HG02642 (cell line): ENCODE results near the gene ANK3.
A peak's percentile ranks its signal among the peaks of the same experiment; 100 is the strongest.

Experiments used
- ATAC-seq: cut with Tn5 transposase; IDR thresholded peaks from one replicate; pipeline ENCODE4 v1.9.1; 2021; ENCODE audit warnings: mild to moderate bottlenecking; ENCODE audit not compliant: unreplicated experiment, poor library complexity

ANK3 gene

DNA sequence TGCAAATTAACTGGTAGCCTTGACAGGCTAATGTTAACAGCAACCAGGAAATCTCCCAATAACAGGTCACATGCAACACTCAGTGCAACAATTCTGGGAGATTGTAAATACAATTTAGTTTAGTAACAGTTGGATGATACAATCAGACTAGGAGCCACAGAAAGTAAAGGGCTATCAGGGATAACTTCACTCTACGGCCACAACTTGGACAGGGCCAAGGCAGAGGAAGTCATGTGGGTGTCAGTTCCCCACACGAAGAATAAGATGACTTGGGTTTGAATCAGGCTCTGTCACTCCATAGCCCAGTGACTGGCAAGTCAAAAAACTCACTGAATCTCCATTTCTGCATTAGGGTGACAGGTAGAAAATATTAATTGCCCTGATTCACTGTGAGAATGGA, 266.0 kb downstream of the ANK3 start:
- ATAC-seq, result no peak

DNA sequence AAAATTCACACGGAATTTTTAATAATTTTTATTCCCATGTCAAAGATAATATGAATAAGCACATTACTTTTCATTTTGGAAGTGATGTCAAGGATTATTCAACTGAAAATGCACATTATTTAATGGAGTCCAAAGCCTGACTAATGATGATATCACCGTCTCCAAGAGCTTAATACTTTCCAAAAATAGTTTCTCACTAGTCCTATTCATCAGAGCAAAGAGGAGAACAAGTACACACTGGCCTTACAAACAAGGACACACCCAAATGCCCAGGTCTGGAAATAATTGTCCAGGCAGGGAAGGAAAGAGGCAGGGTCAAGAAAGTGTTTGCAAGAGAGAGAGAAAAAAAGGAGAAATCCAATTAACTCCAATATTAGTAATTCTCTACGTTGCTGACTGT, 266.5 kb downstream of the ANK3 start:
- no peak for ATAC-seq

DNA sequence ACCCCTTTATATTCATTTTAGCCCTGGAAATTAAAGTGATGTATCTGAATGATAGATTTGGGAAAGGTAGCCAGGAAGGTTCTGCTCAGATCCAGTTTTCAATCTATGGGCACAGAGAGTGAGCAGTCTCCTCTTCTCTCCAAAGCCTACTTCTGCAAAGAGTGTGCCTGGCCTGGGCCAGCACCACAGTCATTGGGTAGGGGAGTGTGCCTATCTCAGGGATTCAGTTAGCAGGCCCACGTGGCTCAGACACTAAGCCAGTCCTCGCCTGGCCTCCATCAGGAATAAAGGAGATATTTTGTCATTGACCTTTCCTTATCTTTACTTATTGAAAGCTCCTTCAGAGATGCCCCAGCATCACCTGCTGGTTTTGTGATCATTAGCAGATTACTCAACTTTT, 267.5 kb downstream of the ANK3 start:
- ATAC-seq, result no peak

DNA sequence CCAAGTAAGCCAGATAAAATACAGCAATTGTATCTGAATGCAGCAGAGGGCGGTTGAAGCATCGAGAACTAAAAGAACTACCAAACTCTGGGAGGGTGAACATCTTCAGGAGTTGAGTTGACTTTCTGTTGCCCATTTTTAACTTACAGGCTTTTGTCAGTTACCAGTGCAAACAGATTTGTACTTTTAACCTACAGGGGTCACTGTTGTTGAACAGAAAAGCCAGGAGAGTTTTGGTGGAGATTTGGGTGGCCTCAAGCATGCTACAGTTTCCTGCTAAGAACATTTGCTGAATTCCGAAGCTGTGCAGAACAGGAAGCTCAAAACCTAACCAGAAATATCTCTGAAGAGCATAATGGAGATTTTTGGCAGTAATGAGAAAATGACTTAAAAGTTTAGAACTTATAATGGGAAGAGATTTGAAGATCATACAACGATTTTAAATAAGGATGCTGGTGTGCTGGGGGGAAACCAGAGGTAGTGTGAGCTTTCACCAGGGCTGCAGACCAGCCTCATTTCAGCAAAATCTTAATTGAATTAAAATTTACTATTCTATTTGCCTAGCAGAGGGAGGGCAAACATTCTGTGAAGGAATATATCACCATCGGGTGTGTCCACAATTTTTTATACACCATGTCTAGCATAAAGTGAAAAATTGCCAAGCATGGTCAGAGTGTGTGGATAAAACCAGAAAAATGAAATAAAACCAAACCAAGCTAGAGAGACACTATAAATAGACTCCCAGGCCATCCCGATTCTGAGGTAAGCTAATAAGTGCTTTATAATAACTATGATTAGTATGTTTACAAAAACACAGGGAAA, 274.7 kb downstream of the ANK3 start:
- ATAC-seq, result peak; percentile 69

DNA sequence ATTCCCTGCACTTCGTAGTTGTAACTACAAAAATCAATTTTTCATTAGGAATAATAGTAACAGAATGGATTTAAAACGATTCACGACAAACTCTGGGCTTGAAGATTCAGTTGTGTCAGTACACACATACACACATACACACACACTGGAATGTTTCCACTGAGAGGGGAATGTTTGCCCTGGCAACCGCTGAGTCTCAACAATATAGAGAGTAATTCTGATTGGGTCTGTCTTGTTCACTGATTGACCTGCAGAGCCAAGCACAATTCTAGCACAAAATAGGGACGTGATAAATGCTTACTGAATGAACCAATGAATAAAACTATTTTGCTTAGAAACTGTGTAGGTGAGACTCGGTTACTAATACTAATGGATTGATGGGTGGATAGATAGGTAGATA, 278.9 kb downstream of the ANK3 start:
- ATAC-seq, result no peak

DNA sequence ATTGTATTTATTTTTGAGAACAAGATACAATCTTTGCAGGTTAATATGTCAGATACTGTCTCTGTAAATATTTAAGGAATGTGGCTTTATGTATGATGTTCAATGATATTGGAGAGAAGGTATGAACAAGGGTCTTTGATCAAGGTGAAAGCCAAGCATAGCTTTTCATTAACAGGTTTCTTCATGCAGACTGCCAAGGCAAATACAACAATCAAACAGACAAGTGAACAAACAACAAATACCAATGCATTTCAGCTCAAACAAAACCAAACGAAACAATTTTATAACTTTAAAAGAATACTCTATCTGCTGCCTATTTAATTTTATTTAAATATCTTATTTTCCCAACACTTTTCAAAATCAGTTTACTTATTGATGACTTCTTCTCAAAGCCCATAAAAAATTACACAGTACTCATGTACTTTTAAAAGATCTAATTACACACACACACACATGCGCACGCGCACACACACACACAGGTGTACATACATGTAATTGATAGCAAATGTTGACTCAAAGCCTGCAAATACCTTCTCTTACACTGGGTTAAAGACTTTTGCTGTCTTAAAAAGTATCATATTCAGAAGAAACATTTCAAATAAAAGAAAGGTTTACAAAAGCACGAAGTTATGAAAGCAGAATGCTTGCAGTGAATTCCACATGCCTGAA, 282.2 kb downstream of the ANK3 start:
- no peak for ATAC-seq

DNA sequence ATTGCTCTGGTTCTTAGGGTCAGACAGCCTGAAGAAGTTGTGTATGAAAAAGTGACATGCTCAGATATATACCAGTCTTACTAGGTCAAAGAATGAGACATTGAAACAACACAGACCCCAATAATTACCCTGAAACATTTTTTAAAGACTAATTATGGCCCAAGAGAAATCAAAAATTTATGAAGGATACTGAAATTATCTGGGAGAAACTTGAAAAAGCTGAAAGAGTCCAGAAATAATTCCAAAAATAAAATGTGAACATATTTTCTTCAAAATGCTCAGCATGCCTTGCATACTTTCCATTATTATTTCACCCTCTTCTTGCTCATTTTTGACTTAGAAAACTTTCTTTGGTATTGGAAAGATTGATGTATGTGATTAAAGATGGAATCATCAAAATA, 284.4 kb downstream of the ANK3 start:
- no peak for ATAC-seq

DNA sequence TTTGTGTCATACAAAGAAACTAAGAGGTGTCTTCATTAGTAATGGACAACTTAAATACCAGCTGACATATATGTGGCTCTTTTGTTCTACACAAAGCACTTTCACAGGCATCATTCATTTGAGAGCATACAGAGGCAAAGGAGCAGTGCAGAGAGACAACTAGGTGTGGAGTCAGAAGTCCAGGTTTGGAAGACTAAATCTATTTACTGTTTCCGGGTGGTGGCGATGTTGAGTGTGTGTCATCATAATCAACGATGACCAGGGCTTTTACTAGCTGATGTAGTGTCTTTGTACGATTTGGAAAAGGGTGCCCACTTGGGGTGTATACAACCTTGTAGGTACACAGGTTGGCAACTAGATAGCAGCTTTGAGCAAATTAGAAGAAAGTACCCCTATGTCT, 287.9 kb downstream of the ANK3 start:
- ATAC-seq, result no peak

DNA sequence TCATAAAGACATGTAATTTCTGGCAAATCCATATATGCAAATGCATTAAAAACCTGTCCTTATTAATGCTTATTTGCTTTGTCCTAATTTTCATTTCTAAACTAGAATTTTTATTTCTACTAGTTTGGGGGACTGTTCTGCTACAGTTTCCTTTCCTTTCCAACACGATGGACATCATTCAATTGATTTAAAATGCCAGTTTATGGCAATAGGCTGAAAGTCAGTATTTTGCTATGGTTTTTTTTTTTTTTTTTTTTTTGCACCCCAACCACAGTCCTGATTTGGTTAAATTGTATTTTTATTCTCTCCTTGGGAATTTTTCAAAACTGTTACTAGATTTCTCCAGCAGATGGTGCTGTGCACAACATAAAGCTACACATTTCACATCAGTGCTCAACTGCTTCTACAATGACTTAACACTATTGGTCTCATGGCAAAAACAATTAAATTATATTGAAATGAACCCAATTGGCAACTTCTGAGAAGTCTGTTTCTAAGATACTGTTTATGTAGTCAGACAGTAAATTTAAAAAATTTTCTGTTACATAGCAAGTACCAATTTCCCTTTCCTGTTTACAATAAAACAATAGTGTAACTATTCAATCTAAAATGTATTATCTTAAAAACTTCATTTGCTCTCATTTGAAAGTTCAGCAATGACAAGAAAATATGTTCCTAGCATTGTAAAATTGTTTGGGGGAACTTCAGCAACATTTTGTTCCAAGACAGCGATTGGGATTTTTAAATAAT, 289.5 kb downstream of the ANK3 start:
- peak; percentile 47 for ATAC-seq

DNA sequence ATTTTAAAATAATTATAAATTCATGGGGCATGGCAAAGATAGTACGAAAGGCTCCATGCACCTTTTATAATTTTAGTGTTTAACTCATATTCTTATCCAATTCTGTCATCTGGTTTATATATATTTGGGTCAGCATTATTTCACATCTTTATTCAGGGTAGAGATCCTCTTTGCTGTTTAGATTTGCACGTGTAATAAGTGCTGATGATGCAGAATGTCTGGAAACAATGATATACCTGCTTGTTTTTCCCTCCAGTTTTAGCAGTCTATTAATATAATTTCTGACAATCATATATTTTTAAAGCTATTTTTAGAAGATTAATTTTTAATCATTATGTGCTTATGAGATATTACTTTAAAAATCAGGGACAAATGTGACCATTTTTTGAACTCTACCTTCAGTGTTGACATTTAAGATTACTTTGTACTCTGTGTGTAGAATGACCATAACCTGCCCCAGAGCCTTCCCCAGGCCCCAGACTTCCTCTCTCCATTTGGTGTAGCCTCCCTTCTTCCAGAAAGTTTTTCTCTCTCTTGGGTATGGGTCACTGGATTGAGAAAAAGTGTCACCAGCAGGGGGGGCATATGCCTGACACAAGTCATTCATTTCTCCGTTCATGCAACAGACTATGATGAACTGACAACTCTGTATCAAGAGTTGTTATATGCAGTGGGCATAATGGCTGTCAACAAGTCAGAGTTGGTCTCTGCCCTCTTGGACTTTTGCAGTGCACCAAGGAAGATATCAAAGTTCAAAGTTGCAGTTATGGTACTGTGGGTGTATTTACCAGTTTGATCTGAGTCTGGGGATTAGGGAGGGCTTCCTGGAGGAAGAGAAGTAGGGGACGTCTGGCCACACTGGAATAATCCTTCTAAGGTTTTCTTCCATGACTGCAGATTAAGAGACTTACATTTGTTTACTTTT, 290.7 kb downstream of the ANK3 start:
- no peak for ATAC-seq

DNA sequence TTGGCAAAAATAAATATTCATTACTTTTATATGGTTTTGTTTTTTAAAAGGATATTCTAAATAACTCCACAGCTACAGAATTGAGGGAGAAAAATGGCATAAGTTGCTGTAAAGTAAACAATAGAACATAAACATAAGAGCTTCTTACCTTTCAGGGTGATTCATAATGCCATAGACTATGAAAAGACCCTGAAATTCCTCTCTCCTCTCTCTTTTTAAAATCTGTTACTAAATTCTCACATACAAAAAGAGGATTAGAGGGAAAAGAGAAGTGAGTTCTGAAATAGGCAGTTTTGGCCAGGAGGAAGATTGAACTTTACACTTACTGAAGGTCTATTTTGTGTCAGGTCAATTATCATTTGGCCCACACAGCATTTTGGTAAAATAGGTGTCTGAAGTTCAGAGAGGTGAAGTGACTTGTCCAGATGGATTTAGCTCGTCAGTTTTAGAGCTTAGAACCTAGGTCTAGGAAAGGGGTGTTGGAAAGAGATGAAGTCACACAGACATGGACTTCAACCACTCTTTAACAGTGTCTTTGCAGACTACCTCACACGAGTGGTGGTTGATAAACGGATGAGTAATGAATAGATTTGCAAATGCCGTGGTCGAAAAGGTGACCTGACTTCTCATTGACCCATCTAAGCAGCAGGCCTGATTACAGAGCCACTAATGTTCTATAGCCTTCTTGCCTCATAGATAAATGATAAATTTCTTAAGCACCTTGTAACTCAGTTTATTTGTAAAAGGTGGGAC, 292.7 kb downstream of the ANK3 start:
- peak; percentile 79 for ATAC-seq

DNA sequence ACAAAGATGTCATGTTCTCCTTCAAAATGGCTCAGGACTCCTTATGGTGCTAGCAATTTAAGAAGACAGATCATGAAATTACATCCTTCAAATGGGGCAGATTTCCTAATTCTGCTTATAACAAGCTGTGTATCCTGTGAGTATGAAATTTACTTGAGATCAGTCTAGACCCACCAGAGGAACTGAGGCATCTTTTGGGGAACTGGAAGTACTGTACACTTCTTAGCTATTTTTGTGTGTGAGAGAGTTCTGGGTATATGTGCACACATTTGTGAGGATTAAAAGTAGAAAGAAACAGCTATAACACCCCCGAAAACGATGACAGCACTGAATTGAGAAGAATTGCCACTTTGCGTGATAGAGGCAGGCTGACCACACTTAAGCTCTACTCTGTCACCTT, 296.4 kb downstream of the ANK3 start:
- no peak for ATAC-seq

DNA sequence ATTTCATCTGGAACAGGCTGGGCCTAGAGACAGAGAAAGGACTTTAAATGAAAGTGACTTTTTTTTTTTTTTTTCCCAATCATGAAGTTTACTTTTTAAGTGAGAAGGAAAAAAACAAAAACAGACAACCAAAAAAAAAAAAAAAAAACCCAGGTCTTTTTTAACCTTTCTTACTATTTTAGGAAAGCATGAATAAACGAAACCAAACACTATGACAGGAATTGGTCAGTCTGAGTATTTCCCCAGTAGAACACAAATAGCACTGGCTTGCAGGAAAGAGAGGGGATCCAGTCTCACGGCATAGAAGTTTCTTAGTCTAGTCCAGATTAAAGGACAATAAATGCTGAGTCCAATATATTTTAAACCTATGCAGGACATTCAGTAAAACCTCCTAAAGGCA, 302.8 kb downstream of the ANK3 start:
- peak; percentile 79 for ATAC-seq

DNA sequence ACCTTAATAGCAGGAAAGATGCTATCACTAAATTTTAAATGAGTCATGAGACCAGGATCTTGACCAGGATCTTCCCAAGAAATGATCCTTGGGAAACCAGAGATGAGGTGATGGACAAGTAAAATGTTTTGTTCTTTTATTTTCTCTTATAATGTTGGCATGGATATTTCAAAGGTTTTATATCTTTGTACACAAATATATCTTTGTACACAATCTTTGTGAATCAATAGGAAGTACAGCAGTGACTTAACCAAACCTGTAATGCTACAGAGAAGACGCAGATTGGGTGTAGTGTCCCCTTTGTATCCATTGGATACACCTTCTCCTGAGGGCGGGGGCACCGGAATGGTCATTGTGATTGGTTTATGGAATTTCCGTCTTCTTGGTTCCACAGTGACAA, 303.3 kb downstream of the ANK3 start:
- ATAC-seq, result peak; percentile 19

DNA sequence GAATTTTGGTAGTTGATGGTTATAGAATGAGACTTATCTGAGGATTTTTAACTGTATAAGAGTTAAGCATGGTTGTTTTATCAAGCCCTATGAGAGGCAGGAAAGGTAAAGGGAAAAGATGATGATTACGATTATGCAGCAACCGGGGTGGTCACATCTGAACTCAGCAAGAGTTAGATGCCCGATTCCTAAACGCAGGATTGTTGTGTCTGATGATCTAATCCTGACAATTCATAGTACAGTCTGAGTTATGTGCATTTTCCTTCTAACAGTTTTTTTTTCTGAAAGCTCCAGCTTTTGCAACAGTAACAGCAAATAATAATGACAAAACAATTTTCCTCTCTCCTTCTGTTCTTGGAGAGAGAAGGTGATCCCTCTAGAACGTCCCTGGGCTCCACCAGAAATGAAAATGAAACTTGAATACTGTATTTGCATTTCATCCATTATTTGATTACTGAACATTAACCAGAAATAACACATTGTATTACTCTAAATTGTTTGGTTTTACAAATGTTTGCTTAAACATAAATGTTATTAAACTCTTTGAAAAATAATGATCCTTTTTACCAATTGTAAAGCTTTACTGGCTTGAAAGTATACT, 306.8 kb downstream of the ANK3 start:
- ATAC-seq, result no peak

DNA sequence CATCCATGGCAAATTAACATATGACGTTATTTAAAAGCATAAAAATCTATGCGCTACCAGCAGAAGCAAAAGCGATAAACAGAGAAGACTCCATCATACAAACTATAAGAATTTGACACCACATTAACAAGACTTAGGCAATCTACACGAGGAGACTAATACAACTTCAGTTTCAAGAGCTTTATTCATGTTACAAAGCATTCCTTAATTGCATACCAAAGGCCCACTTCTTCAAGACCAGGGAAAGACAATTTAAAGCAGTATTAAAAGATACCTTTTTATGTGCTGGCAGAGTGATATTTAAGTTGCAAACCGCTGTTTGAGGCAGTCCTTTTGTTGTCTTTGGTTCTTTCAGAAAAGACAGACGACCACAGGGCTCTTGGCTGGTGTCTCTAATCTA, 307.3 kb downstream of the ANK3 start:
- ATAC-seq, result no peak

DNA sequence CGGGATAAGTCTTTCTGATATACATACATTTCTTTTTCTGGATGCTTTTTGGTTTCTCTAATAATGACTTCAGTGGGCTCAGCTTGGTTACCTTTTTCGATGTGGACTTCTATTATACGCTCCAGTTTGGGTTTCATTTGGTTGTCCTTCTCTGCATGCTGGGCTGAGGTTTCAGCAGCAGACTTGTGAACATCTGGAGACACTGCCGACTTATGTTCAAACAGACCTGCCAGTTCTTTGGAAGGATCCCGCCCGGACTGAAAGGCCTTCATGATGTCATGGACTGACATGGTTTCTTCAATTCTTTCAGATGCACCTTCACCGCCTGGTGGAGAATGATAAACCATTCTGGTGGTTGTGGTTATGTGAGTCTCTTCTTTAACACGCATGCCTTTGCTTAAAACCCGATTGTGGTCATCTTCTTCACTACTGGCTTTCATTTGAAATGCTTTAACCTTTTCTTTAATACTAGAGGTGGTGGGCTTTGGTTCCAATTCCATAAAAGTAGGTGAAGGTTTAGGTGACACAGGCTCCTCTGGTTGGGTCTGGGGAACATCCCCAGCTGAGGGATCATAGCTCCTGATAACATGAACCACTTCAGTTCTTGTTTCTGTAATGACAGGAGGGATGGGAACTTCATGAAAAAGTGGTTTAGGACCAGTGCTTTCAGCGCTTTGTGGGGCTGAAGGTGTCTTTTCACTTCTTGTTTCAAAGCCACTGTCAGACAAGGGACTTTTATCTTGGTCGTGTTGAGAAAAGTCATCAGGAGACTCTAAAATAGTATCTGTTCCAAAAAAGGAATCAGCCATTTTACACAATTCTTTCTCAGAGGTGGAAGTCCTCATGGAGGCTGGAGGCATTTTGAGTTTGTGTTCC, 315.7 kb downstream of the ANK3 start:
- ATAC-seq, result peak; percentile 90

DNA sequence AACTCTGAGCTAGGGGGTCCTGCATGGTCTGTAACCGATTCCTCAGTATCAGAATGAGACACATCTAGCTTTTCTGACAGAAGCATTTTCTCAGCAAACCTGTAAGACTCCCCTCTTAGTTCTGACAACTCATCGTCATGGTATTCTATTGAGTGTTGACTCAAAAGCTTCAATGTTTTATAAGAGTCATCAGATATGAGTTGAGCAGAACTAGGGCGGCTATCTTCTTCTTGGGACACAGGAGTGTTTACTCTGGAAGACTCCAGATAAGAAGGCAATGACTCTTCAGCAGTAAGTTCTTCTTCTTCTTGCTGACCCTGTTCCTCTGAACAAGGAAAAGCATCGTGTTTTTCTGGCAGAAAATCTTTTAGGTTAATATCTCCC, 316.3 kb downstream of the ANK3 start:
- ATAC-seq, result no peak
